Fibroblast of mammary gland (primary cell): ENCODE data around the gene IER3.
A peak's percentile ranks its signal among the peaks of the same experiment; 100 is the strongest.

Source experiments
- DNase-seq: peaks from one replicate; pipeline ENCODE4 v3.0.0-alpha.2; 2010; ENCODE audit warnings: low read depth
- H3K4me3 ChIP-seq: 2 replicates; pipeline ENCODE4 v1.5.1; 2011; ENCODE audit warnings: low read depth, mild to moderate bottlenecking, low read length, moderate library complexity; ENCODE audit not compliant: control insufficient read depth
- TF ChIP-seq, protein P1 (sequence below): conservative IDR thresholded peaks from 2 replicates; pipeline ENCODE4 v1.5.1; 2011; ENCODE audit warnings: low read depth, low read length, inconsistent platforms; ENCODE audit not compliant: control insufficient read depth, insufficient read depth

The IER3 gene

DNA sequence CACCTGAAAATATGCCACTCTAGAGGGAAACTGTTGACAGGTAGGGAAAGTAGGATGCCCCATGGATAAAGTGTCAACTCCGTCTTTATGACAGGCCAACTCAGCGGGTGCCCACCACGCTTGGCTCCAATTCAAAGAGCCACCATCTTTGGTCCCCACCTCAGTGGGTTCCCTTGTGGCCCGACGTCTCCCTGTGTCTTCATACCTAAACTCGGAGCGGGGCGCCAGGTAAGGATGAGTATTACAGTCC, 27.5 kb downstream of the IER3 start:
- no peak for DNase-seq
- TF ChIP-seq, protein P1, sequence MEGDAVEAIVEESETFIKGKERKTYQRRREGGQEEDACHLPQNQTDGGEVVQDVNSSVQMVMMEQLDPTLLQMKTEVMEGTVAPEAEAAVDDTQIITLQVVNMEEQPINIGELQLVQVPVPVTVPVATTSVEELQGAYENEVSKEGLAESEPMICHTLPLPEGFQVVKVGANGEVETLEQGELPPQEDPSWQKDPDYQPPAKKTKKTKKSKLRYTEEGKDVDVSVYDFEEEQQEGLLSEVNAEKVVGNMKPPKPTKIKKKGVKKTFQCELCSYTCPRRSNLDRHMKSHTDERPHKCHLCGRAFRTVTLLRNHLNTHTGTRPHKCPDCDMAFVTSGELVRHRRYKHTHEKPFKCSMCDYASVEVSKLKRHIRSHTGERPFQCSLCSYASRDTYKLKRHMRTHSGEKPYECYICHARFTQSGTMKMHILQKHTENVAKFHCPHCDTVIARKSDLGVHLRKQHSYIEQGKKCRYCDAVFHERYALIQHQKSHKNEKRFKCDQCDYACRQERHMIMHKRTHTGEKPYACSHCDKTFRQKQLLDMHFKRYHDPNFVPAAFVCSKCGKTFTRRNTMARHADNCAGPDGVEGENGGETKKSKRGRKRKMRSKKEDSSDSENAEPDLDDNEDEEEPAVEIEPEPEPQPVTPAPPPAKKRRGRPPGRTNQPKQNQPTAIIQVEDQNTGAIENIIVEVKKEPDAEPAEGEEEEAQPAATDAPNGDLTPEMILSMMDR, result no peak
- H3K4me3 ChIP-seq, result peak overlapping the region; percentile 82

DNA sequence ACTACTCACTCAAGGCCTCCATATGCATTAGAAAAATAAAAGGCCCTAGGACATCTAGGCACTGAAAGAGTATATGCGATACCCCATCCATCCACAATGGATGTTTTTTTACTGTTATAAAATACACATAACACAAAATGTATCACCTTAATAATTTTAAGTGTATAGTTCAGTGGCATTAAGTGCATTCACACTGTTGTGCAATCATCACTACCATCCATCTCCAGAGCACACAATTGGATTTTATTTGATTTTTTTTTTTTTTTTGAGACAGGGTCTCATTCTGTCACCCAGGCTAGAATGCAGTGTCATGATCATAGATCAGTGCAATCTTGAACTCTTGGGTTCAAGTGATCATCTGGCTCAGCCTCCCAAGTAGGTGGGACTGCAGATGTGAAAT, 30.1 kb downstream of the IER3 start:
- DNase-seq, result no peak
- TF ChIP-seq, protein P1, result no peak
- no peak overlapping the region for H3K4me3 ChIP-seq

GRCh38 chr6:30712441-30712945, 31.9 kb downstream of the IER3 start:
- DNase-seq, result no peak
- no peak overlapping the region for H3K4me3 ChIP-seq
- TF ChIP-seq, protein P1, result no peak

GRCh38 chr6:30711758-30712380, 32.5 kb downstream of the IER3 start:
- H3K4me3 ChIP-seq, result no peak overlapping the region
- TF ChIP-seq, protein P1, result no peak
- DNase-seq, result no peak

- TF ChIP-seq, protein P1, result no peak
- DNase-seq, result no peak
- H3K4me3 ChIP-seq, result no peak overlapping the region
These were observed 35.1 kb downstream of the IER3 start for GRCh38 chr6:30709101-30709868.

- no peak overlapping the region for H3K4me3 ChIP-seq
- no peak for DNase-seq
- TF ChIP-seq, protein P1, result no peak
These were observed 37.0 kb downstream of the IER3 start for GRCh38 chr6:30707281-30707850.
